ENCODE results near the gene HM13.
"Not testable (repeated sequence)": the region's sequence is repeated elsewhere in the genome, so short reads cannot be mapped to it uniquely, and the experiment has no call there.

HM13 gene

DNA sequence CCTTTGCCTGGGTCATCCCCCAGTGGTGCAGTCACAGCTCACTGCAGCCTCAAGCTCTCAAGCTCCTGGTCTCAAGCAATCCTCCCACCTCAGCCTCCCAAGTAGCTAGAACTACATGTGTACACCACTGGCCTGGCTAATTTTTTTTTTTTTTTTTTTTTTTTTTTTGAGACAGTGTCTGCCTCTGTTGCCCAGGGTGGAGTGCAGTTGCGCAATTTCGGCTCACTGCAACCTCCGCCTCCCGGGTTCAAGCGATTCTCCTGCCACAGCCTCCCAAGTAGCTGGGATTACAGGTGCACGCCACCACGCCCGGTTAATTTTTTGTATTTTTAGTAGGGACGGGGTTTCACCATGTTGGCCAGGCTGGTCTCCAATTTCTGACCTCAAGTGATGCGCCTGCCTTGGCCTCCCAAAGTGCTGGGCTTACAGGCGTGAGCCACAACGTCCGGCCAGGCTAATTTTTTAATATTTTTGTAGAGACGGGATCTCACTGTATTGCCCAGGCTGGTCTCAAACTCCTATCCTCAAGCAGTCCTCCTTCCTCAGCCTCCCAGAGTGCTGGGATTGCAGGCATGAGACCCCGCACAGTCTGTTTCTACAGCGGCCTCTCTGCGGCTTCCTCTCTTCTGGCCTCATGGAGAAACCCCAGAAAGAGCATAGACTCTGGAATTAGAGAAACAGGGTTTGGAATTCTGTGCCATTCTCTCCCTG is 65.9 kb downstream of the HM13 start:
- not testable (repeated sequence) for DNase-seq; H3K18ac ChIP-seq (ENCODE audit: low read length); H3K4ac ChIP-seq (ENCODE audit: low read depth, low read length); H3K4me2 ChIP-seq (ENCODE audit: low read length); H3K9ac ChIP-seq (ENCODE audit: low read length); H2BK5ac ChIP-seq (ENCODE audit: low read length); H4K5ac ChIP-seq (ENCODE audit: low read length); H3K4me1 ChIP-seq (ENCODE audit: control insufficient read depth, low read depth, low read length); H3K79me1 ChIP-seq (ENCODE audit: low read length); H3K4me3 ChIP-seq (ENCODE audit: low read length); H3K27me3 ChIP-seq (ENCODE audit: insufficient read depth, low read length, poor library complexity); H2AK5ac ChIP-seq (ENCODE audit: low read length); H4K8ac ChIP-seq (ENCODE audit: low read depth, low read length); H2BK120ac ChIP-seq (ENCODE audit: low read depth, low read length); H3K36me3 ChIP-seq (ENCODE audit: control insufficient read depth, insufficient read depth, low read length); H3K23ac ChIP-seq (ENCODE audit: low read length); H3K79me2 ChIP-seq (ENCODE audit: control insufficient read depth, insufficient read depth, low read length)
- WGBS (ENCODE audit: extremely low coverage, insufficient coverage, low lambda C conversion rate): no CpG with 5 or more reads among the region's 17 CpGs
- peak overlapping the region; percentile 37 for H2BK15ac ChIP-seq (replicated peaks; ENCODE audit: low read depth)
- H3K27ac ChIP-seq (ENCODE audit: low read depth, low read length): peak overlapping the region; percentile 48
- H3K56ac ChIP-seq (ENCODE audit: low read length): peak overlapping the region; percentile 31

DNA sequence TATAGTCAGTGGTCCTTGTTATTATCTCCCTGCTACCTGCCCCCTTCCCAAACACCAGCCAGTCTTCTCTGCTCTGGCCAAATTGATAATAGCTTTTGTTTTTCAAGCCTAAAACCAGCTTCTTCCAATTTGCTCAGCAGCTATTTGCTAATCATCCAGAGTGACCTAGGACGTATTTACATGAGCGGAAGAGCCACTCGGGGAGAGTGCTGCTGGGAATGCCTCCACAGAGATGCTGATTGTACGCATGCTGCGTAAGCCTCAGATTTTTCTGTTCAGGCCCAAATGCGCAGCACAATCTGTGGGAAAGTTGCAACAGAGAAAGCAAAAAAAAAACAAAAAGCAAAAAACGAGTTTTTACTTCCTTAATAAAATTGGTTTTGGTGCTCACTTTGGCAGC is 66.5 kb downstream of the HM13 start:
- no peak overlapping the region for H4K8ac ChIP-seq (ENCODE audit: low read depth, low read length)
- no peaks in the 10 kb centered on the region for H3K79me1 ChIP-seq (ENCODE audit: low read length)
- no peak overlapping the region for H4K5ac ChIP-seq (ENCODE audit: low read length)
- H3K27ac ChIP-seq (ENCODE audit: low read depth, low read length): peak overlapping the region; percentile 48
- H2AK5ac ChIP-seq (ENCODE audit: low read length): no peak overlapping the region
- no CpG with 5 or more reads among the region's 7 CpGs for WGBS (ENCODE audit: extremely low coverage, insufficient coverage, low lambda C conversion rate)
- H2BK120ac ChIP-seq (ENCODE audit: low read depth, low read length): no peak overlapping the region
- no peaks in the 10 kb centered on the region for H3K36me3 ChIP-seq (ENCODE audit: control insufficient read depth, insufficient read depth, low read length)
- H3K23ac ChIP-seq (ENCODE audit: low read length): no peak overlapping the region
- no peak overlapping the region for H2BK5ac ChIP-seq (ENCODE audit: low read length)
- peak overlapping the region; percentile 18 for H3K56ac ChIP-seq (ENCODE audit: low read length)
- peak overlapping the region; percentile 3 for H3K9ac ChIP-seq (ENCODE audit: low read length)
- no peaks in the 10 kb centered on the region for H3K79me2 ChIP-seq (ENCODE audit: control insufficient read depth, insufficient read depth, low read length)
- no peaks in the 10 kb centered on the region for H3K4me1 ChIP-seq (ENCODE audit: control insufficient read depth, low read depth, low read length)
- no peak overlapping the region for H3K4ac ChIP-seq (ENCODE audit: low read depth, low read length)
- no peak overlapping the region for H3K4me2 ChIP-seq (ENCODE audit: low read length)
- no peak for DNase-seq
- no peak overlapping the region for H2BK15ac ChIP-seq (replicated peaks; ENCODE audit: low read depth)
- no peak overlapping the region for H3K18ac ChIP-seq (ENCODE audit: low read length)
- no peaks in the 10 kb centered on the region for H3K27me3 ChIP-seq (ENCODE audit: insufficient read depth, low read length, poor library complexity)
- no peak overlapping the region for H3K4me3 ChIP-seq (ENCODE audit: low read length)

DNA sequence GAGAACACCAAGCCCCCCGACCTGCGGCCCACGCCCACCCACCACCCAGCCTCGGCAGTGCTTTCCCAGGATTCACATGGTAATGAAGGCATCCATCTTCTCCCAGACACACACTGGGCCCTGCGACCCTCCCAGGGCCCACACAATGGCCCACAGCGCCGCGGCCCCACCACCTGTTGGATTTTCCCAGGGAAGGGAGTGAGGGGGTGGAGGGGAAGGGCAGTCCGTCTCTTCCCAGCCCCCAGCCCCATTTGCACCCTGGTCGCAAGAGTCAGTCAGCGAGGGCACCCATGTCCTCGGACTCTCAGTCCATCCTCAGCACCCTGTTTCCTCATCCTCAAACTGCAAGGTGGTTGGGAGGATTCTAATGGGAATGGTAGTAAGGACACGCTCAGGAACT is 67.1 kb downstream of the HM13 start:
- Histone ChIP-seq H3K4me2 (ENCODE audit: low read length) (no peak overlapping the region), H3K18ac (ENCODE audit: low read length) (peak overlapping the region; percentile 75), H3K79me1 (ENCODE audit: low read length) (no peaks in the 10 kb centered on the region), H2BK5ac (ENCODE audit: low read length) (no peak overlapping the region), H4K8ac (ENCODE audit: low read depth, low read length) (no peak overlapping the region), H4K5ac (ENCODE audit: low read length) (no peak overlapping the region), H3K4me3 (ENCODE audit: low read length) (no peak overlapping the region), H3K4ac (ENCODE audit: low read depth, low read length) (peak overlapping the region; percentile 38), H3K9ac (ENCODE audit: low read length) (no peak overlapping the region), H3K36me3 (ENCODE audit: control insufficient read depth, insufficient read depth, low read length) (no peaks in the 10 kb centered on the region), H2BK15ac (replicated peaks; ENCODE audit: low read depth) (no peak overlapping the region), H3K27ac (ENCODE audit: low read depth, low read length) (no peak overlapping the region), H3K79me2 (ENCODE audit: control insufficient read depth, insufficient read depth, low read length) (no peaks in the 10 kb centered on the region), H3K27me3 (ENCODE audit: insufficient read depth, low read length, poor library complexity) (no peaks in the 10 kb centered on the region), H2BK120ac (ENCODE audit: low read depth, low read length) (peak overlapping the region; percentile 8), H3K23ac (ENCODE audit: low read length) (no peak overlapping the region), H2AK5ac (ENCODE audit: low read length) (no peak overlapping the region), H3K4me1 (ENCODE audit: control insufficient read depth, low read depth, low read length) (no peaks in the 10 kb centered on the region), H3K56ac (ENCODE audit: low read length) (peak overlapping the region; percentile 59)
- no CpG with 5 or more reads among the region's 13 CpGs for WGBS (ENCODE audit: extremely low coverage, insufficient coverage, low lambda C conversion rate)
- DNase-seq: no peak

DNA sequence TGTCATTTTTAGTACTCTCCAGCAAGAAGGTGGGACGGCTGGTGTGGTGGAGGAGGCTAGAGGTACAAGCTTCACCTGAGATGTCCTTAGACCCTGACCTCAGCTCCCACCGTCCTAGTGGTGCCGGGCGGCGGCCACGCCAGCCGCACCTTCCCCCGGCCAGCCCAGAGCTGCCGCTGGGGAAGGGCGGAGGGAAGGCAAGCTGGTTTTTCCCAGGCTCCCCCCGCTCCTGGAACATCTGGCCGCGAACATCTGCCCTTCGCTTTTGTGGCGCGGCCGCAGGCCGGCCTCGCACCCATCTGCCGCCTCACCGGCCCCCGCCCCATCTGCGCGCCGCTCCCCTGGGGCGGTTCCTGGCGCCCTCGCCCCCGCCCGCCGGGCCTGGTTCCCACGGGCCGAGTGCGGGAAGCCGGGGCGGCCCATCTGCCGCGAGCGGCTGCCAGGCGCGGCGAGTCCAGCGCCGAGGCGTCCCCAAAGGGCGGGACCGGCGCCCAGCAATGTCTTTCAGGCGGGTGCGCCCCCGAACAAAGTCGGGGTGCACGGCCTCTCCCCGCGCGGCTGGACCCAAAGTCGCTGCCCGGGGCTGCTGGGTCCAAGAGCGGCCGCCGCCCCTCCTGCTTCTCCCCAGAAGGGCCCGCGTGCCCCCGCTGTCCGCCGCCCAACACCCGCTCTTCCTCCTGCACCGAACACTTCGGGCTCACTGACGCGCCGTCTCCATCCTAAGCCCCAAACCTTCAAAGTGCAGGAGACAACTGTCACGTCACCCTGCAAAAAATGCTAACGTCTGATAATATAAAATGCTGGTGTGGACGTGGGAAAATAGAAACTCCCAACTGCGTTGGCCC is 73.5 kb downstream of the HM13 start:
- Histone ChIP-seq H3K4me3 (ENCODE audit: low read length) (no peak overlapping the region), H3K27ac (ENCODE audit: low read depth, low read length) (no peak overlapping the region), H3K27me3 (ENCODE audit: insufficient read depth, low read length, poor library complexity) (no peaks in the 10 kb centered on the region)

DNA sequence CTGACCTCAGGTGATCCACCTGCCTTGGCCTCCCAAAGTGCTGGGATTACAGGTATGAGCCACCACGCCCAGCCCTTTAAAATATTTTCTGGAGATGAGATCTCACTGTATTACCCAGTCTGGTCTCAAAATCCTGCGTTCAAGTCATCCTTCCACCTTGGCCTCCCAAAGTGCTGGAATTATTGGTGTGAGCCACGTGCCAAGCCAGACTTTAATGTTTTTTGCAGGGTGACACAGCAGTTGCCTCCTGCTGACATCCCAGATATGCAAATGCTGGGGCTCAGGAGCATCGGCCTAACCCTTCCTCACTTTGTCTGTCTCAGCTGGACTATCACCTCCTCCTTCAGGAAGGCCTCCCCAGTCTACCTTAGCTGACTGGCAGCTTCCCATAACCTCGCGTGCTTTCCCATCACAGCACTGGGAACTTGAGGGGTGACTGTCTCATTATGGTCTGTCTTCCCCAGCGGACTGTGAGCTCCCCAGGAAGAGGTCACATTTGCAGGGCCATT is 76.5 kb downstream of the HM13 start:
- no peak overlapping the region for H3K4me3 ChIP-seq (ENCODE audit: low read length)
- H3K9ac ChIP-seq (ENCODE audit: low read length): peak overlapping the region; percentile 58
- H2AK5ac ChIP-seq (ENCODE audit: low read length): no peak overlapping the region
- H2BK120ac ChIP-seq (ENCODE audit: low read depth, low read length): peak overlapping the region; percentile 1
- peak overlapping the region; percentile 5 for H3K4ac ChIP-seq (ENCODE audit: low read depth, low read length)
- H4K5ac ChIP-seq (ENCODE audit: low read length): no peak overlapping the region
- H3K4me1 ChIP-seq (ENCODE audit: control insufficient read depth, low read depth, low read length): peaks cover 15% of the 10 kb centered on the region
- peak overlapping the region; percentile 92 for H3K23ac ChIP-seq (ENCODE audit: low read length)
- H3K27me3 ChIP-seq (ENCODE audit: insufficient read depth, low read length, poor library complexity): no peaks in the 10 kb centered on the region
- no CpG with 5 or more reads among the region's 7 CpGs for WGBS (ENCODE audit: extremely low coverage, insufficient coverage, low lambda C conversion rate)
- H3K4me2 ChIP-seq (ENCODE audit: low read length): no peak overlapping the region
- H4K8ac ChIP-seq (ENCODE audit: low read depth, low read length): no peak overlapping the region
- peak; percentile 89 for DNase-seq
- H3K79me1 ChIP-seq (ENCODE audit: low read length): no peaks in the 10 kb centered on the region
- H3K36me3 ChIP-seq (ENCODE audit: control insufficient read depth, insufficient read depth, low read length): no peaks in the 10 kb centered on the region
- peak overlapping the region; percentile 69 for H3K18ac ChIP-seq (ENCODE audit: low read length)
- H2BK15ac ChIP-seq (replicated peaks; ENCODE audit: low read depth): no peak overlapping the region
- H3K27ac ChIP-seq (ENCODE audit: low read depth, low read length): peak overlapping the region; percentile 52
- peak overlapping the region; percentile 91 for H3K56ac ChIP-seq (ENCODE audit: low read length)
- H2BK5ac ChIP-seq (ENCODE audit: low read length): peak overlapping the region; percentile 99
- no peaks in the 10 kb centered on the region for H3K79me2 ChIP-seq (ENCODE audit: control insufficient read depth, insufficient read depth, low read length)

More for the DNA sequence above, 73.5 kb downstream of the HM13 start:
- H2BK15ac ChIP-seq (replicated peaks; ENCODE audit: low read depth): no peak overlapping the region
- WGBS (ENCODE audit: extremely low coverage, insufficient coverage, low lambda C conversion rate): no CpG with 5 or more reads among the region's 76 CpGs
- H3K79me2 ChIP-seq (ENCODE audit: control insufficient read depth, insufficient read depth, low read length): no peaks in the 10 kb centered on the region
- peak overlapping the region; percentile 40 for H2BK120ac ChIP-seq (ENCODE audit: low read depth, low read length)
- H3K4me1 ChIP-seq (ENCODE audit: control insufficient read depth, low read depth, low read length): peaks cover 5% of the 10 kb centered on the region
- no peaks in the 10 kb centered on the region for H3K79me1 ChIP-seq (ENCODE audit: low read length)
- H3K18ac ChIP-seq (ENCODE audit: low read length): peak overlapping the region; percentile 97
- no peak overlapping the region for H4K5ac ChIP-seq (ENCODE audit: low read length)
- H4K8ac ChIP-seq (ENCODE audit: low read depth, low read length): peak overlapping the region; percentile 79
- peak overlapping the region; percentile 86 for H3K56ac ChIP-seq (ENCODE audit: low read length)
- no peak for DNase-seq
- no peaks in the 10 kb centered on the region for H3K36me3 ChIP-seq (ENCODE audit: control insufficient read depth, insufficient read depth, low read length)
- H3K4ac ChIP-seq (ENCODE audit: low read depth, low read length): peak overlapping the region; percentile 75
- no peak overlapping the region for H2AK5ac ChIP-seq (ENCODE audit: low read length)
- peak overlapping the region; percentile 64 for H3K9ac ChIP-seq (ENCODE audit: low read length)
- no peak overlapping the region for H3K23ac ChIP-seq (ENCODE audit: low read length)
- peak overlapping the region; percentile 46 for H3K4me2 ChIP-seq (ENCODE audit: low read length)
- H2BK5ac ChIP-seq (ENCODE audit: low read length): peak overlapping the region; percentile 23

Data from mesendoderm (in vitro differentiated cells).